H9 (cell line): Measurements from ENCODE around the gene SRP72. TPM values are rescaled to one million over a fixed set of nuclear protein-coding genes. Genes with fewer than 3 reads are reported as not detected.

Experiments used
- DNase-seq: peaks from one replicate; pipeline ENCODE4 v3.0.0-alpha.2; 2017
- H2AFZ ChIP-seq: one replicate; pipeline ENCODE4 v1.6.1; 2013; ENCODE audit warnings: mild to moderate bottlenecking, low read length, control low read depth, moderate library complexity
- H2AK5ac ChIP-seq: 2 replicates; pipeline ENCODE4 v1.6.1; 2013; ENCODE audit warnings: low read length, control low read depth, mixed read lengths; ENCODE audit not compliant: insufficient read length
- H2BK120ac ChIP-seq: one replicate; pipeline ENCODE4 v1.6.1; 2013; ENCODE audit warnings: low read depth, mild to moderate bottlenecking, low read length, control low read depth, inconsistent platforms; ENCODE audit not compliant: poor library complexity, severe bottlenecking
- H2BK12ac ChIP-seq: 2 replicates; pipeline ENCODE4 v1.6.1; 2013; ENCODE audit warnings: low read length, control low read depth, mixed read lengths, low read depth; ENCODE audit not compliant: insufficient read length
- H2BK15ac ChIP-seq: 2 replicates; pipeline ENCODE4 v1.6.1; 2013; ENCODE audit warnings: low read depth, low read length, control low read depth
- H2BK20ac ChIP-seq: one replicate; pipeline ENCODE4 v1.6.1; 2013; ENCODE audit warnings: low read depth, mild to moderate bottlenecking, low read length, control low read depth, inconsistent platforms; ENCODE audit not compliant: poor library complexity, severe bottlenecking
- H2BK5ac ChIP-seq: 2 replicates; pipeline ENCODE4 v1.6.1; 2013; ENCODE audit warnings: low read length, control low read depth, mixed read lengths; ENCODE audit not compliant: insufficient read length
- H3K14ac ChIP-seq: 2 replicates; pipeline ENCODE4 v1.6.1; 2013; ENCODE audit warnings: low read length, control low read depth; ENCODE audit not compliant: insufficient read depth
- H3K18ac ChIP-seq: 2 replicates; pipeline ENCODE4 v1.6.1; 2013; ENCODE audit warnings: low read depth, mild to moderate bottlenecking, mixed read lengths, low read length, control low read depth; ENCODE audit not compliant: insufficient read length
- H3K23ac ChIP-seq: 2 replicates; pipeline ENCODE4 v1.6.1; 2013; ENCODE audit warnings: low read length, control low read depth, mixed read lengths, low read depth; ENCODE audit not compliant: insufficient read length
- H3K23me2 ChIP-seq: 2 replicates; pipeline ENCODE4 v1.6.1; 2013; ENCODE audit warnings: low read depth, mild to moderate bottlenecking, mixed read lengths, low read length, control low read depth; ENCODE audit not compliant: insufficient read length, poor library complexity, severe bottlenecking
- H3K27ac ChIP-seq: 2 replicates; pipeline ENCODE4 v1.5.1; 2013; ENCODE audit warnings: low read length, control low read depth, mixed read lengths, low read depth; ENCODE audit not compliant: insufficient read length
- H3K27me3 ChIP-seq: 2 replicates; pipeline ENCODE4 v1.6.1; 2013; ENCODE audit warnings: low read length, control low read depth, inconsistent platforms; ENCODE audit not compliant: insufficient read depth
- H3K4ac ChIP-seq: 2 replicates; pipeline ENCODE4 v1.6.1; 2013; ENCODE audit warnings: low read depth, mild to moderate bottlenecking, control low read depth, inconsistent platforms, low read length, moderate library complexity
- H3K4me1 ChIP-seq: 2 replicates; pipeline ENCODE4 v1.6.1; 2013; ENCODE audit warnings: low read length, control low read depth, inconsistent platforms; ENCODE audit not compliant: insufficient read depth
- H3K4me2 ChIP-seq: 2 replicates; pipeline ENCODE4 v1.6.1; 2013; ENCODE audit warnings: low read length, control low read depth, mixed read lengths; ENCODE audit not compliant: insufficient read length, insufficient read depth
- H3K56ac ChIP-seq: 2 replicates; pipeline ENCODE4 v1.6.1; 2013; ENCODE audit warnings: low read depth, mild to moderate bottlenecking, mixed read lengths, low read length, control low read depth; ENCODE audit not compliant: insufficient read length
- H3K79me1 ChIP-seq: 2 replicates; pipeline ENCODE4 v1.6.1; 2013; ENCODE audit warnings: low read depth, mild to moderate bottlenecking, moderate library complexity, low read length, control low read depth, inconsistent platforms; ENCODE audit not compliant: insufficient read depth, poor library complexity, severe bottlenecking
- H3K79me2 ChIP-seq: 2 replicates; pipeline ENCODE4 v1.6.1; 2013; ENCODE audit warnings: low read length, control low read depth, inconsistent platforms; ENCODE audit not compliant: insufficient read depth
- H3K9ac ChIP-seq: 2 replicates; pipeline ENCODE4 v1.6.1; 2013; ENCODE audit warnings: low read length, control low read depth, mixed read lengths; ENCODE audit not compliant: insufficient read length; ENCODE audit errors: extremely low read depth
- H3K9me3 ChIP-seq: one replicate; pipeline ENCODE4 v1.6.1; 2013; ENCODE audit warnings: low read depth, low read length, inconsistent platforms; ENCODE audit not compliant: control insufficient read depth
- H3T11ph ChIP-seq: one replicate; pipeline ENCODE4 v1.6.1; 2013; ENCODE audit warnings: mild to moderate bottlenecking, low read length, control low read depth, inconsistent platforms
- H4K20me1 ChIP-seq: one replicate; pipeline ENCODE4 v1.6.1; 2013; ENCODE audit not compliant: control insufficient read depth, insufficient read length, insufficient read depth
- H4K5ac ChIP-seq: 2 replicates; pipeline ENCODE4 v1.6.1; 2013; ENCODE audit warnings: low read depth, mild to moderate bottlenecking, mixed read lengths, low read length, control low read depth; ENCODE audit not compliant: insufficient read length
- H4K8ac ChIP-seq: replicated peaks from 2 replicates; pipeline ENCODE4 v1.6.1; 2013; ENCODE audit warnings: low read length, control low read depth, mixed read lengths, low read depth; ENCODE audit not compliant: insufficient read length
- H4K91ac ChIP-seq: 2 replicates; pipeline ENCODE4 v1.6.1; 2013; ENCODE audit warnings: low read depth, mild to moderate bottlenecking, moderate library complexity, mixed read lengths, low read length, control low read depth; ENCODE audit not compliant: insufficient read length
- H3K27ac Mint-ChIP-seq, 3 experiments: 2 replicates in 2 of 3; 3 replicates in 1 of 3; pipeline ENCODE4 v1.8.0; 2020 to 2021; ENCODE audit warnings: mixed read lengths in 3 of 3, mild to moderate bottlenecking in 1 of 3, moderate library complexity in 1 of 3
- H3K27me3 Mint-ChIP-seq: 2 replicates; pipeline ENCODE4 v1.8.0; 2021; ENCODE audit warnings: low read depth, mild to moderate bottlenecking, moderate library complexity, mixed read lengths
- H3K36me3 Mint-ChIP-seq, 3 experiments: 2 replicates in 2 of 3; 3 replicates in 1 of 3; pipeline ENCODE4 v1.8.0; 2020 to 2021; ENCODE audit warnings: low read depth in 3 of 3, mixed read lengths in 3 of 3; ENCODE audit not compliant: insufficient read depth in 1 of 3
- H3K4me1 Mint-ChIP-seq, 2 experiments: 2 replicates each; pipeline ENCODE4 v1.8.0; 2020; ENCODE audit warnings: mixed read lengths in 2 of 2
- H3K4me3 Mint-ChIP-seq, 2 experiments: 2 replicates in 1 of 2; 3 replicates in 1 of 2; pipeline ENCODE4 v1.8.0; 2020 to 2021; ENCODE audit warnings: mild to moderate bottlenecking in 2 of 2, mixed read lengths in 2 of 2, moderate library complexity in 1 of 2
- H3K9me3 Mint-ChIP-seq, 2 experiments: 2 replicates in 1 of 2; 3 replicates in 1 of 2; pipeline ENCODE4 v1.8.0; 2020; ENCODE audit warnings: mild to moderate bottlenecking in 2 of 2, mixed read lengths in 2 of 2, moderate library complexity in 1 of 2
- WGBS: extraction: QIAGEN DNeasy Blood & Tissue Kit; methylation state at CpG from one replicate; pipeline ENCODE4 v1.1.7; 2013; ENCODE audit warnings: missing lambda C conversion rate, low lambda C conversion rate, mixed read lengths; ENCODE audit not compliant: insufficient read length; ENCODE audit errors: extremely low coverage; 5-methylcytosine and 5-hydroxymethylcytosine counted together
- total RNA-seq: library from RNA; stranded (reverse); gene quantifications from 2 replicates; pipeline ENCODE4 v1.2.1, GENCODE V29; 2021
- TF ChIP-seq, protein P1 (sequence below): fragments of 200-600 bp; sonication (generic); conservative IDR thresholded peaks from 3 replicates; pipeline ENCODE4 v1.8.0; 2021; ENCODE audit warnings: antibody characterized with exemption, mild to moderate bottlenecking

The SRP72 gene
- total RNA-seq, 1 experiment from 2014 or later: 141 TPM

- Mint-ChIP-seq H3K36me3 (no peaks in the 10 kb centered on the region; a peak in 1 of 7 replicates), H3K27ac (no peak overlapping the region), H3K9me3 (no peaks in the 10 kb centered on the region), H3K4me1 (peaks cover 0 to 2% of the 10 kb centered on the region in 2 experiments; a peak in 1 of 4 replicates), H3K4me3 (no peak overlapping the region), H3K27me3 (peaks cover 11% of the 10 kb centered on the region)
- H2AK5ac ChIP-seq: no peak overlapping the region
- no peaks in the 10 kb centered on the region for H3K9me3 ChIP-seq
- no peaks in the 10 kb centered on the region for H4K20me1 ChIP-seq
- no peak overlapping the region for H3K4ac ChIP-seq
- DNase-seq: no peak
- peaks cover 20% of the 10 kb centered on the region; the same call in 1 of the 2 replicates for H3K27me3 ChIP-seq
- H4K8ac ChIP-seq: no peak overlapping the region
- no peak overlapping the region for H2BK20ac ChIP-seq
- H2BK5ac ChIP-seq: no peak overlapping the region
- H3K79me1 ChIP-seq: no peaks in the 10 kb centered on the region
- no peak overlapping the region for H3K18ac ChIP-seq
- no peak overlapping the region for H2AFZ ChIP-seq
- H4K5ac ChIP-seq: no peak overlapping the region
- H3K14ac ChIP-seq: no peak overlapping the region
- no peak overlapping the region for H3K56ac ChIP-seq
- no peak overlapping the region for H3K4me2 ChIP-seq
- H2BK120ac ChIP-seq: no peak overlapping the region
- H3K27ac ChIP-seq: no peak overlapping the region
- WGBS: no CpG with 5 or more reads among the region's 7 CpGs
- H2BK12ac ChIP-seq: no peak overlapping the region
- no peak overlapping the region for H3K9ac ChIP-seq
- no peaks in the 10 kb centered on the region for H3K79me2 ChIP-seq
- no peak overlapping the region for H2BK15ac ChIP-seq
- peaks cover 2% of the 10 kb centered on the region for H3K23me2 ChIP-seq
- no peak overlapping the region for H4K91ac ChIP-seq
- H3K23ac ChIP-seq: no peak overlapping the region
- TF ChIP-seq, protein P1, sequence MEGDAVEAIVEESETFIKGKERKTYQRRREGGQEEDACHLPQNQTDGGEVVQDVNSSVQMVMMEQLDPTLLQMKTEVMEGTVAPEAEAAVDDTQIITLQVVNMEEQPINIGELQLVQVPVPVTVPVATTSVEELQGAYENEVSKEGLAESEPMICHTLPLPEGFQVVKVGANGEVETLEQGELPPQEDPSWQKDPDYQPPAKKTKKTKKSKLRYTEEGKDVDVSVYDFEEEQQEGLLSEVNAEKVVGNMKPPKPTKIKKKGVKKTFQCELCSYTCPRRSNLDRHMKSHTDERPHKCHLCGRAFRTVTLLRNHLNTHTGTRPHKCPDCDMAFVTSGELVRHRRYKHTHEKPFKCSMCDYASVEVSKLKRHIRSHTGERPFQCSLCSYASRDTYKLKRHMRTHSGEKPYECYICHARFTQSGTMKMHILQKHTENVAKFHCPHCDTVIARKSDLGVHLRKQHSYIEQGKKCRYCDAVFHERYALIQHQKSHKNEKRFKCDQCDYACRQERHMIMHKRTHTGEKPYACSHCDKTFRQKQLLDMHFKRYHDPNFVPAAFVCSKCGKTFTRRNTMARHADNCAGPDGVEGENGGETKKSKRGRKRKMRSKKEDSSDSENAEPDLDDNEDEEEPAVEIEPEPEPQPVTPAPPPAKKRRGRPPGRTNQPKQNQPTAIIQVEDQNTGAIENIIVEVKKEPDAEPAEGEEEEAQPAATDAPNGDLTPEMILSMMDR: peak; percentile 40; the same call in 2 of the 3 replicates
- no peak overlapping the region for H3T11ph ChIP-seq
- no peaks in the 10 kb centered on the region for H3K4me1 ChIP-seq
Observed at GRCh38 chr4:56535915-56536314, 68.5 kb downstream of the SRP72 start.
